Left hindlimb (tissue), 1 donor: Measurements from ENCODE around the gene GGCX.
"Not testable (repeated sequence)": the region's sequence is repeated elsewhere in the genome, so short reads cannot be mapped to it uniquely, and the experiment has no call there.

ENCODE experiments used
- DNase-seq: peaks from one replicate; pipeline ENCODE4 v3.0.0-alpha.2; 2018

Gene GGCX

GRCh38 chr2:85561280-85562212, at the start of gene GGCX:
GGCX (minus strand) TSS chr2:85561493; CDS start chr2:85561428, 65 bp downstream.
- DNase-seq, result peak; percentile 96

- no peak for DNase-seq
Observed at GRCh38 chr2:85607268-85608215, 46.2 kb upstream of the GGCX start.

- no peak for DNase-seq
Observed at GRCh38 chr2:85606116-85606455, 44.8 kb upstream of the GGCX start.

- no peak for DNase-seq
Observed at GRCh38 chr2:85605406-85606115, 44.3 kb upstream of the GGCX start.

- no peak for DNase-seq
Observed at GRCh38 chr2:85604568-85605339, 43.5 kb upstream of the GGCX start.

- not testable (repeated sequence) for DNase-seq
Observed at GRCh38 chr2:85604133-85604444, 42.8 kb upstream of the GGCX start.

GRCh38 chr2:85602476-85603234, 41.4 kb upstream of the GGCX start, which contains the start of gene TMEM150A:
TMEM150A (minus strand) TSS chr2:85602698; CDS start chr2:85601948, 750 bp downstream.
- peak; percentile 92 for DNase-seq

GRCh38 chr2:85601771-85602475, 40.6 kb upstream of the GGCX start:
- peak; percentile 68 for DNase-seq

- no peak for DNase-seq
Observed at GRCh38 chr2:85600951-85601770, 39.9 kb upstream of the GGCX start.

- DNase-seq, result no peak
Observed at GRCh38 chr2:85600235-85600575, 38.9 kb upstream of the GGCX start.

- DNase-seq, result no peak
Observed at GRCh38 chr2:85599468-85600234, 38.4 kb upstream of the GGCX start.

- DNase-seq, result no peak
Observed at GRCh38 chr2:85598594-85599340, 37.5 kb upstream of the GGCX start.

- DNase-seq, result no peak
Observed at GRCh38 chr2:85597241-85597640, 35.9 kb upstream of the GGCX start.

- no peak for DNase-seq
Observed at GRCh38 chr2:85596486-85597143, 35.3 kb upstream of the GGCX start.

- no peak for DNase-seq
Observed at GRCh38 chr2:85596026-85596333, 34.7 kb upstream of the GGCX start.

GRCh38 chr2:85595301-85596025, 34.2 kb upstream of the GGCX start, which contains the start of gene RNF181:
RNF181 (plus strand) TSS chr2:85595745; CDS start chr2:85595764, 19 bp downstream.
- DNase-seq, result peak; percentile 98

GRCh38 chr2:85594715-85595300, 33.5 kb upstream of the GGCX start:
- no peak for DNase-seq
